Tongue (tissue), 2 donors: ENCODE measurements around the gene CTNND2. TPM values are rescaled to one million over a fixed set of nuclear protein-coding genes. Genes with fewer than 3 reads are reported as not detected.
"Not testable (repeated sequence)": the region's sequence is repeated elsewhere in the genome, so short reads cannot be mapped to it uniquely, and the experiment has no call there.

ENCODE experiments used
- DNase-seq: peaks from one replicate; pipeline ENCODE4 v3.0.0-alpha.2; 2015
- total RNA-seq: library from RNA; depleted of rRNA; stranded (reverse); fragments of >200 nt; gene quantifications from one replicate; pipeline ENCODE4 v1.2.3, GENCODE V29; 2014

The CTNND2 gene
- total RNA-seq, 1 donor from 2014 or later: 2.4 TPM

GRCh38 chr5:11656916-11657315 is 247.3 kb downstream of the CTNND2 start:
- no peak for DNase-seq

- DNase-seq: no peak
These were observed 248.6 kb downstream of the CTNND2 start for GRCh38 chr5:11655681-11656080.

GRCh38 chr5:11650936-11651335 is 253.3 kb downstream of the CTNND2 start:
- DNase-seq: no peak

GRCh38 chr5:11646141-11646540 is 258.1 kb downstream of the CTNND2 start:
- DNase-seq: no peak

- DNase-seq: no peak
These were observed 261.8 kb downstream of the CTNND2 start for GRCh38 chr5:11642438-11642837.

GRCh38 chr5:11640158-11640873 is 263.9 kb downstream of the CTNND2 start:
- no peak for DNase-seq

GRCh38 chr5:11622785-11623184 is 281.5 kb downstream of the CTNND2 start:
- no peak for DNase-seq

- DNase-seq: no peak
These were observed 284.1 kb downstream of the CTNND2 start for GRCh38 chr5:11620172-11620571.

GRCh38 chr5:11619339-11620024 is 284.8 kb downstream of the CTNND2 start:
- DNase-seq: peak; percentile 50

- no peak for DNase-seq
These were observed 287.2 kb downstream of the CTNND2 start for GRCh38 chr5:11617080-11617479.

GRCh38 chr5:11616624-11617023 is 287.6 kb downstream of the CTNND2 start:
- not testable (repeated sequence) for DNase-seq

- DNase-seq: no peak
These were observed 293.2 kb downstream of the CTNND2 start for GRCh38 chr5:11611011-11611410.

- DNase-seq: no peak
These were observed 294.5 kb downstream of the CTNND2 start for GRCh38 chr5:11609570-11610303.

- no peak for DNase-seq
These were observed 295.7 kb downstream of the CTNND2 start for GRCh38 chr5:11608530-11608929.

- DNase-seq: no peak
These were observed 296.2 kb downstream of the CTNND2 start for GRCh38 chr5:11607944-11608483.

- DNase-seq: no peak
These were observed 301.9 kb downstream of the CTNND2 start for GRCh38 chr5:11602298-11602697.

- DNase-seq: no peak
These were observed 304.7 kb downstream of the CTNND2 start for GRCh38 chr5:11599499-11599898.

- no peak for DNase-seq
These were observed 307.6 kb downstream of the CTNND2 start for GRCh38 chr5:11596657-11597071.

GRCh38 chr5:11596185-11596584 is 308.1 kb downstream of the CTNND2 start:
- no peak for DNase-seq

- peak; percentile 25 for DNase-seq
These were observed 309.2 kb downstream of the CTNND2 start for GRCh38 chr5:11595045-11595444.

GRCh38 chr5:11594021-11594420 is 310.2 kb downstream of the CTNND2 start:
- no peak for DNase-seq

GRCh38 chr5:11590475-11590874 is 313.8 kb downstream of the CTNND2 start:
- DNase-seq: no peak

GRCh38 chr5:11588803-11589202 is 315.4 kb downstream of the CTNND2 start:
- peak; percentile 28 for DNase-seq
